ENCODE measurements around the gene MAPKAP1.

- TF ChIP-seq CTCF (conservative IDR thresholded peaks at IDR 0.05; ENCODE audit: low read depth in 2 of 2): no peak
- no peak for TF ChIP-seq EZH2 (IDR thresholded peaks at IDR 0.05; ENCODE audit: low read depth, unreplicated experiment)
- TF ChIP-seq, protein P1, sequence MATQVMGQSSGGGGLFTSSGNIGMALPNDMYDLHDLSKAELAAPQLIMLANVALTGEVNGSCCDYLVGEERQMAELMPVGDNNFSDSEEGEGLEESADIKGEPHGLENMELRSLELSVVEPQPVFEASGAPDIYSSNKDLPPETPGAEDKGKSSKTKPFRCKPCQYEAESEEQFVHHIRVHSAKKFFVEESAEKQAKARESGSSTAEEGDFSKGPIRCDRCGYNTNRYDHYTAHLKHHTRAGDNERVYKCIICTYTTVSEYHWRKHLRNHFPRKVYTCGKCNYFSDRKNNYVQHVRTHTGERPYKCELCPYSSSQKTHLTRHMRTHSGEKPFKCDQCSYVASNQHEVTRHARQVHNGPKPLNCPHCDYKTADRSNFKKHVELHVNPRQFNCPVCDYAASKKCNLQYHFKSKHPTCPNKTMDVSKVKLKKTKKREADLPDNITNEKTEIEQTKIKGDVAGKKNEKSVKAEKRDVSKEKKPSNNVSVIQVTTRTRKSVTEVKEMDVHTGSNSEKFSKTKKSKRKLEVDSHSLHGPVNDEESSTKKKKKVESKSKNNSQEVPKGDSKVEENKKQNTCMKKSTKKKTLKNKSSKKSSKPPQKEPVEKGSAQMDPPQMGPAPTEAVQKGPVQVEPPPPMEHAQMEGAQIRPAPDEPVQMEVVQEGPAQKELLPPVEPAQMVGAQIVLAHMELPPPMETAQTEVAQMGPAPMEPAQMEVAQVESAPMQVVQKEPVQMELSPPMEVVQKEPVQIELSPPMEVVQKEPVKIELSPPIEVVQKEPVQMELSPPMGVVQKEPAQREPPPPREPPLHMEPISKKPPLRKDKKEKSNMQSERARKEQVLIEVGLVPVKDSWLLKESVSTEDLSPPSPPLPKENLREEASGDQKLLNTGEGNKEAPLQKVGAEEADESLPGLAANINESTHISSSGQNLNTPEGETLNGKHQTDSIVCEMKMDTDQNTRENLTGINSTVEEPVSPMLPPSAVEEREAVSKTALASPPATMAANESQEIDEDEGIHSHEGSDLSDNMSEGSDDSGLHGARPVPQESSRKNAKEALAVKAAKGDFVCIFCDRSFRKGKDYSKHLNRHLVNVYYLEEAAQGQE (IDR thresholded peaks at IDR 0.05; ENCODE audit: unreplicated experiment): no peak
- TF ChIP-seq POLR2AphosphoS5 (IDR thresholded peaks at IDR 0.05; ENCODE audit: low read depth): no peak
- TF ChIP-seq CREB1 (CRISPR knock-in tag; IDR thresholded peaks at IDR 0.05; ENCODE audit: low read depth): no peak
- no peak for TF ChIP-seq ZNF114 (CRISPR knock-in tag; IDR thresholded peaks at IDR 0.05)
Observed at GRCh38 chr9:125701351-125701750, 5.7 kb downstream of the MAPKAP1 start.

Data from GM23338 (cell line).